HG03469 (cell line): Measurements from ENCODE around the gene TIAM2.
"Not testable (repeated sequence)": the region's sequence is repeated elsewhere in the genome, so short reads cannot be mapped to it uniquely, and the experiment has no call there.

Experiments used
- ATAC-seq: cut with Tn5 transposase; IDR thresholded peaks from one replicate; pipeline ENCODE4 v1.9.1; 2021; ENCODE audit warnings: mild to moderate bottlenecking, moderate library complexity, moderate number of reproducible peaks; ENCODE audit not compliant: unreplicated experiment

The TIAM2 gene

DNA sequence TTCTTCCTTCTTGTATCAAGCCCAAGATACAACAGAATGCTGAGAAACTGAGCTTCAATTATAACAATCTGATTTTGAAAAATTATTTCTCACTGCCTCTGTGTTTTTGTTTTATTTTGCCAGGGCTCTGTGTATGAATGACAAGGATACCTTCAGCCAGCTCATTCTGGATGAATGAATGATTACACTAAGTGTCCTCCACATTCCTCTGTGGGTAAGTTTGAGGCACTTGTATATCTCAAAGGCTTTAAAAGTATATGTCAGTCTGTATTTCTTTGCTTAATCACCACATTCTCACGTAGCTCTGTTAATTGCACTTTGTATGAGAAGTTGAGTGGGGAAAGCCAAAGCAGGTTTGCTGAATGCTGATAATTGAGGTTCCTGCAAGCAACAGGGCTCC, 95.1 kb downstream of the TIAM2 start:
- no peak for ATAC-seq

DNA sequence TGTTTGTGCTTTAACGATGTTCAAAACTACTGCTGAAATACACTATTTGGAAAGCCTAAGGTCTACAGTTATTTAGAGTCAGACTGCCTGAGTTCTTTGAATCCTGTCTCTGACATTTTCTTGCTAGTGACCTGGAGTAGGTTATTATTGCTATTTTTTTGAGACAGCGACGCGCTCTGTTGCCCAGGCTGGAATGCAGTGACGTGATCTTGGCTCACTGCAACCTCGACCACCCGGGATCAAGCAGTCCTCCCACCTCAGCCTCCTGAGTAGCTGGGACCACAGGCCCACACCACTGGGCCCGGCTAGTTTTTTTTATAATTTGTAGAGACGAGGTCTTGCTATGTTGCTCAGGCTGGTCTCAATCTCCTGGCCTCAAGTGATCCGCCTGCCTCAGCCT, 96.6 kb downstream of the TIAM2 start:
- ATAC-seq = no peak

DNA sequence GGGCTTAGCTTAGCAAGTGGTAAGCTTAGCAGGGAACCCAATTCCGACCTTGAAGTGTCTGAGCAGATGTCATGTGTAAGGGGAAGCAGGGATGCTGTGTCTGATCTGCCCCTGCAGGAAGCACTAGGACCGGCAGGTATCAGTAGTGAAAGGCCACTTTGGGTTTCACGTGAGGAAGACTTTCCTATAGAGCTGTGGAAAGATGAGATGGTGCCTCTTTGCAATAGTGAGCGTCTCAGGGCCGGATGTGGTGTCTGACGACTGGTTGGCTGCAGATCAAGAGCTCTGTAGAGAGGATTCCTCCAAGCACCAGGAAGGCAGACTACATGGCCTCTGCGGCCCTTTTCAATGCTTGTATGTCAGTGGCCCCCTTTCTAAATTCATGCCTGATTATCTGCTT, 98.3 kb downstream of the TIAM2 start:
- ATAC-seq = no peak

DNA sequence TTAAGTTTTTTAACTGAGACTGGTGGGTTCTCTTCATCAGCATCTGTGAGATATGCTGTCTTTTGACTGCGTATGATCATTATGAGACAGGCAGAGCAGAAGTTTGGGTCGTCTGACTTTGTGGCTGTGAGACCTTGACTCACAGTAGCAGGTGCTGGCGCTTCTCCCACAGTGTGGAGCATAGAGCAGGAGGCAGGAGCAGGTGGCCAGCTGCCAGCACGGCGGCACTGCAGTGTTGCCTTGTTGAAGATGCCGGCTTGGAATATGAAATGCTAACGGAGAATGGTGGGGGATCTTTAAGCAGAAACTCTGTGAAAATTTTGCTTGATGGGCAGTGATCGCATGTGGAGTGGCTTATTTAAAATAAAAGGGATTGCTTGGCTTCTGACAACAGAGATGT, 105.0 kb downstream of the TIAM2 start:
- no peak for ATAC-seq

DNA sequence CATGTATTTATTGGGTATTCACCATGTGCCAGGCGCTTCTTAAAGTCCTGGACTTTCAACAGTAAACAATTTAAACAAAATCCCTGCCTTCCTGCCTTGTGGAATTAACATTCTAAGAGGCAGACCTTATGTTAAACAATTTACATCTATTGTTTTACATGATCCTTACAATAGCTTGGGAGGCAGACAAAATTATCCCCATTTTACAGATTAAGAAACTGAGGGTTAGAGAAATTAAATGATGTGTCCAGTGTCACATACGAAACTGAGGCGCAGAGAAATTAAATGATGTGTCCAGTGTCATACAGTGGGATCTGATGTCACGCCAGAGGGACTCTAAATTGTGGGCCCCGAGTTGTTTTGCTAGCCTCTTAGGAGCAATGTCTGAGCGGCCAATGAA, 105.5 kb downstream of the TIAM2 start:
- no peak for ATAC-seq

DNA sequence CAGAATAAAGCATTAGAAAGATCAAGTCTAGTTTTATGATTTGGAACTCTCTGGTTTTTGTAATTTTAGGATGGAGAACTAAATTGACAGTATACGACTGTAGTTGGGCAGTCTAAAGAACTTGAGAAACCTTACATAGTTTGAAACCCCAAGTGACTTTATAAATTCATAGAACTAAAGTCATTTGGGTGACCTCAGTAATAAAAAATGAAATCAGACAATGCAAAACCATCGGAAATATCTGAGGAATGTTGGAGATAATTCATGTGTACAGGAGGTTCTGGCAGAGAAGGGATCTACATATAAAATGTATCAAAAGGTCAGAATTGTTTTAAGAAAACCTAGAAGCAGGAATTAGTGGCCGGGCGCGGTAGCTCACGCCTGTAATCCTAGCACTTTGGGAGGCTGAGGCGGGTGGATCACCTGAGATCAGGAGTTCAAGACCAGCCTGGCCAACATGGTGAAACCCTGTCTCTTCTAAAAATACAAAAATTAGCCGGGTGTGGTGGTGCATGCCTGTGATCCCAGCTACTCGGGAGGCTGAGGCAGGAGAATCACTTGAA, 108.0 kb downstream of the TIAM2 start:
- not testable (repeated sequence) for ATAC-seq

DNA sequence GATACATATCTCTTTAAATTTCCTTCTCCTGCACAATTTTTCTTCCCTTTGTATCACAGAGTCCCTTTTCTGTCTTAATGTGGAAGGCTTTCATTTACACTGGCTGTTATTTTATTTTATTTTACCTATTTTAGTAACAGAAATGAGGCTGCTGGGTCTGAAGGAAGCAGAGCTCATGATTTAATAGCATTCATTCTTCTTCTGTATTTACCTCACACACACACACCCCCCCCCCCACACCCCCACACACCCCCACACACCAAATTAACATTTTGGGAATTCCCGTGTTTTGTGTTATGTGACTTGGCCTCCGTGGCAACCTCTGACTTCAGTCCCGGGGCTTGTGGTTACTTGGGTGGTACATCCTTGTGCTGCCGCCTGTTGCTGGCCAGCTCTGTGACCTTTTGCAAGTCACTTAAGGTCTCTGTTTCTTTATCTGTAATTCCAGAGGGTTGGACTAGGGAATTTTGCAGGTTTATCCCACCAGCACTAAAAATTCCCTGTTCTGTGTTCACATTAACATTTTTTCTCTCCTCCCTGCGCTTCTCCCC, 108.8 kb downstream of the TIAM2 start:
- ATAC-seq = no peak

DNA sequence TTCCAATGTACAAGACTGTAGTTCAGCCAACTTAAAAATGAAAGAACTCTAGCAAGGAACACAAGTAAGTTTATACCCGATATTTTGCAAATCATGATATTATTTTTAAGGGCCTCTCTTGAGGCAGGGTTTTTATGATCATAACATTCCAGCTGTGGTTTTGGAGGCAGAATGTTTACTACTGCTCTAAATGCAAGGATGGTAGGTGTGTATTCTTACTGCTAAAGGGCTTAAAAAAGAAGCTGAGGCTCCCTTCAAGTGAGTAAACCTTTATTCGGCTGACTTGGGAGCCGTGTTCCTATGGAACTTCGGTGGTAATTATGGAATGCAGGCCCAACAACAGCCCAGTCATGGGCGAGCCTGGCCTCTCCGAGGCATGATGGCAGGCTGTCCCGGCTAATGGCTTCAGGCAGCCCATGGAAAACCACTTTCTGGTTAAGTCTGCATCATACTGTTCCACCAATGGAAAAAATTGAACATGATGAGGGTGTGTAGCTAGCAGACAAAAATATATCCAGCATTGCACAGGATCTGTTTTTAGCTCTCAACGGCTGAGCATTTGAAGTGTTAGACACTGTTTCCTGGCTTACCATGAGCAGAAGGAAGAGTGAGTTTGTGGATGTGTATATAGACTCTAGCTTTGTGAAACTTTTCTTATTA, 111.5 kb downstream of the TIAM2 start:
- no peak for ATAC-seq

DNA sequence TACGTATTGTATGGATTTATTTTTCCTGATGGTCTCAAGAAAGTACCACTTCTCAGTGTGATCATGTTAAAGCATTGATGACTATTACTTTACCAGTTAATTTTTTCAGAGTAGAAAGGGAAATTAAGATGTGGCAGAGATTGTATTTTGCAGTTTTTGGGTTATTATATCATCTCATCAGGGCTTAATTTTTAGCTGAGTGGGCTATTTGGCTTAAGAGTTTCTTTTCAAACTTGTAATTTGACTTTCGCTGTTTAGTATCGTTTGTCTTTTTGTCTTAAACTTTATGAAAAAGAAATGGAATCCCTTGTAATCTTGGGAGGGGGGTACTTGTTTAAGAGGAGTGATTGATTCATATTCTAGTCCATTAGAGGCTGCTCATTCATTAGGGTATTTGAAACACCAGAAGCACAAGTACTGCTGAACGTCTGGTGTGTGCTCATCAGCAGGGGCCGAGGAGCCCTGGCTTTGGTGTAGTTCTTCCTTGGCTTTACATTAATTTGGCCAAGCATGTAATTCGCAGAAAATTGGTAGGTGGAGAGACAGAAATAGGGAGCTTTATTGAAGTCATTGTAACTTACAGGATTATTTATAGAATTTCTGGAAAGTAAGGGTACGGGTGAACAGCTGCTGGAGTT, 112.4 kb downstream of the TIAM2 start:
- no peak for ATAC-seq

DNA sequence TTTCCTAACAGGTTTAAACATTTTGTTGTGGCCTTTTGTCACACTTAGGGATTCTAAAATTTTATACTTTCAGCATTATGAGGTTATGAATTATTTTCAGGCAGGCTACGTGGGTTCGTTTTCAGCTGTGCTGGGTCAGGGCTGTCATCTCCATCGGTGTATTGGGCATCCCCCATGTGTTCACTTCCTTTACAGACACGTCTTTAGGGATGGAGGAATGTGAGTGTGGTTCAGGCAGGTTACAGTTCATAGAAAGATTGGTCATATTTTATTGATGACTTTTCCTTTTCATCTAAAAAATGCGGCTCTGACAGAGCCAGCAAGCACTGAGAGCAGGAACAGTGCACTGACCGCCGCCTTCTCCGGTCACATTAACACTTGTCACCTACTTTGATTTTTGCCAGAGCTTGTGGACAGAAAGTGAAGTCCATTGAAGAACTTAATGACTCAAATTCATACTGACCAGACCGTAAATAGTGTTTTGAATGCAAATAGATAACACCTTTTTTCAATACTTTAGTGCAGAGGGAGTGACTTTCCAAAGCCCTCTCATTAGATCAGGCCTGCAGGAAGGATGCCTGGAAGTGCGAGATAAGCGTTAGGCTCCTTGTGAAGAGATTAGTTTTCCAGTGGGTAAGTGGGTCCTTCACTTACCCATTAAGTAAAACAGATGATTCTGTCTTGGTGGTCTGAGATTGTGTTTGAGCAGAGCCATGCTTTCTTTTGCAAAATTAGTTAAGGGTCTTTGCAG, 113.1 kb downstream of the TIAM2 start:
- no peak for ATAC-seq

DNA sequence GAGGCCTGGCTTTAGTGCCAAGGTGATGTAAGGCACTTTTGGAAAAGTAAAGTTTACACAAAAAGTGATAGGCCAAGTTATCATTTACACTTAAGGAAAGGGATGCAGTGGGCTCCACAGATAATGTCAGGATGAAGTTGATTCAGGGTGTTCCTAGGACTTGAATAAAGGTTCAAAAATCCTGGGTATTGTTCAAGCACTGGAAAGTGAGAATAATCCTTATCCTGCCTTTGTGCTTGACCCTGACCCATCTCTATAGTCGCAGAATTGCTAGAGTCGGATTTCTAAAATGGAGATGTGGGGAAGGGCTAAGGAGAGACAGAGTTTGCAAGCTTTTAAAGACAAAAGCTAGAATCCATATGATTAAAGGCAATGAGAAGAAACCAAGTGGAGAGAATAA, 115.6 kb downstream of the TIAM2 start:
- no peak for ATAC-seq

DNA sequence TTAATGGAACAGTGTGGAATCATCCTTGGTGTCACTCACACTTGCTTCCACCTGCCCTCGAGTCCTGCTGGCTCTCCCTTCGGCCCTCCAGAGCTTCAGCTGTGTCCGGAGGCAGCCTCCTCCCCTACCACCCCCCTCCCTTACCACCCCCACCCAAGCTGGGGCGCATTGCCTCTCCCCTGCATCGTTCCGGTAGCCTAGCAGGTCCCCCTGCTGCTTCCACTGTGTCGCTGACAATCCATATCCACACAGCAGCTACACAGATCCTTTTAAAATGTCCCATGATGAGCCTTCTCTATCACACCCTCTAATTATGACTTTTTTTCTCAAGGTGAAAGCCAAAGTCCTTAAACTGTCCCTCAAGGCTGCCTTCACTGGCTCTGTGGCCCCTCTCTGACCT, 117.6 kb downstream of the TIAM2 start:
- no peak for ATAC-seq

DNA sequence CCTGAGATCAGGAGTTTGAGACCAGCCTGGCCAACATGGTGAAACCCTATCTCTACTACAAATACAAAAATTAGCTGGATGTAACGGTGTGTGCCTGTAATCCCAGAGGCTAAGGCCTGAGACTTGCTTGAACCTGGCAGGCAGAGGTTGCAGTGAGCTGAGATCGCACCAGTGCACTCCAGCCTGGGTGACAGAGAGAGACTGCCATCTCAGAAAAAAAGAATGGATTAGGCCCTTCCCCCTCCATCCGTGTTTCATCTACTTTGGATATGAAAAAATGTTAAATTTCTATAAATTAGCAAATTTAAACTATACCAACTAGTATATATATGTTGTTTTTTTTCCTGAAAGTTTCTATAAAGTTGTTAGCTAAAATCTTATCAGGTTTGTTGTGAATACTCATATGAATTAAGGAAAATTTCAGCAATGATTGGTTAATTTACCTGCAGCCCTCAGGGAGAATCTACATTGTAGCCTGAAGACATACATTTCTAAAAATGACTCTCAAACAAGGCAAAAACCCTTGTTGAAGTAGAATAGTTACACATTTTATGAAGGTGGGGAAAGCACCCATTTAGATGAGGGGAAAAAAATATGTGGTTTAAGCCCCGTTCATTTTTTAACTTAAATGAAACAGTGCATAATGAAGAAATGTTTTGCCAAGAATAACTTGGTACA, 120.9 kb downstream of the TIAM2 start:
- ATAC-seq = no peak

DNA sequence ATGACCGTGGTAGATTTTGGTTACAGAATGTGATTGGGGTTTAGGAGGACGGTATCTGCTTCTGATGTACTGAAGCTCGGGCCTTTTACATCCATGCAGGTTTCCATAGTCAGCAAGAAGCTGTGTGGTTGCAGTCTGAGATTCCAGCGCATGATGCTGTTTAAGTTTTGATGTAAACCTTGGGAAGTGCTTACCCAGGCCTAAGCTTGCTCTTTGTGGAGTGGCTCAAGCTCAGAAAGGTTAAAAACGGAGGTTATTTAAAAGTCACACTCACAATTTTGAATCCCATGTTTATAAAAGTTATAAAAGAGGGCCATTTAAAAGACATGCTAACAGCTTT, 121.4 kb downstream of the TIAM2 start:
- ATAC-seq = no peak

DNA sequence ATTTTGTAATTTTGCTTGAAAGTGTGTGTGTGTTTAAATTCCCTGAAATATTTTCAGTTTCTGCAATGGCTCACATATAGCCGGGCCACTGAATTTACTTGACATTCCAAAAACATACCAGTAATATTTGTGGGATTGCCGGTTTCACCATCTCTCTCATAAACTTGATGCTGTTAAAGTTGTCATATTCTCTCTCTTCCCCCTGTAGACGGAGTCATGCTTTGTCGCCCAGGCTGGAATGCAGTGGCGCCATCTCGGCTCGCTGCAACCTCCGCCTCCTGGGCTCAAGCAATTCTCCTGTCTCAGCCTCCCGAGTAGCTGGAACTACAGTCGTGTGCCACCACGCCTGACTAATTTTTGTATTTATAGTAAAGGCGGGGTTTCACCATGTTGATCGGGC, 122.1 kb downstream of the TIAM2 start:
- ATAC-seq = no peak

DNA sequence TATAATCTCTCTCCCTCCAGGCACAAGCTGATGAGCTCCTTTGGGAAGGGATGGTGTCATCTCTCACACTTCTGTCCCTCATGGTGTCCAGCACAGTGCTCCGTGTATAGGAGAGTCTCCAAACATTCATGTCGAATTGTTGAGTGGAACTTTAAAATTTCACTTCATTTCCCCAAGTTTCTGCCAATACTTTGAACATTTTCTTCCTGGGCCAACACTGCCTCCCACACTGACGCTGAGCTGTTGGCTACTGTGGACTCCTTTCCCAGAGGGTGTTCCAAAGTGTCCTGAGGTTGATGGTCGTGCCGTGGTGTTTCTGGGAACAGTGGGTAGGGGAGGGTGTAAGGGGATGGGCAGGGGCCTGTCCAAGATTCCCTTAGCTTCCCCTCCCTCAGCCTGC, 122.7 kb downstream of the TIAM2 start:
- no peak for ATAC-seq

DNA sequence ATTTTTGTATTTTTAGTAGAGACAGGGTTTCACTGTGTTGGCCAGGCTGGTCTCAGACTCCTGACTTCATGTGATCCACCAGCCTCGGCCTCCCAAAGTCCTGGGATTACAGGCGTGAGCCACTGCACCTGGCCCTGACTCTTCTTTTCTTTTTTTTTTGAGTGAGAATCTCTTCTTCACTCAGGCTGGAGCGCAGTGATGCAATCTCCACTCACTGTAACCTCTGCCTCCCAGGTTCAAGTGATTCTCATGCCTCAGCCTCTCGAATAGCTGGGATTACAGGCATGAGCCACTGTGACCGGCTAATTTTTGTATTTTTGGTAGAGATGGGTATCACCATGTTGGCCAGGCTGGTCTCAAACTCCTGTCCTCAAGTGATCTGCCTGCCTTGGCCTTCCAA, 124.1 kb downstream of the TIAM2 start:
- ATAC-seq = not testable (repeated sequence)

DNA sequence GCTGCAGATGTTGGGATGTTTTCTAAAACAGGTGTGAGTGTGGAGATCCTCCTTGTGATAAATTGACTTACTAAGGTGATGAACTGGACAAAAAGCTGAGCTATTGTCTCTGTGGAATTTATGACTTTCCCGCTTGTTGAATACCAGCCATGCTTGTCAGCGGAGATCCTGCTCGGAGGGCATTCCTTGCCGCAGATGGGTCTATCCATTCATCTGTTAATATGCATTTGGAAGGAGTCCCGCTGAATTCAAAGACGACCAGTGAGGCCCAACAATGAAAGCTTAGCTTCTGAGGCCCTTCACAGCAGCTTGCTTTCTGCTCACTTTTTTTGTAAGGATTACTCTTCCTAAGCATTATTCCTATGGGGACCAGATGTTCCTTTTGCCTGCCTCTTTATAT, 124.9 kb downstream of the TIAM2 start:
- ATAC-seq = no peak

DNA sequence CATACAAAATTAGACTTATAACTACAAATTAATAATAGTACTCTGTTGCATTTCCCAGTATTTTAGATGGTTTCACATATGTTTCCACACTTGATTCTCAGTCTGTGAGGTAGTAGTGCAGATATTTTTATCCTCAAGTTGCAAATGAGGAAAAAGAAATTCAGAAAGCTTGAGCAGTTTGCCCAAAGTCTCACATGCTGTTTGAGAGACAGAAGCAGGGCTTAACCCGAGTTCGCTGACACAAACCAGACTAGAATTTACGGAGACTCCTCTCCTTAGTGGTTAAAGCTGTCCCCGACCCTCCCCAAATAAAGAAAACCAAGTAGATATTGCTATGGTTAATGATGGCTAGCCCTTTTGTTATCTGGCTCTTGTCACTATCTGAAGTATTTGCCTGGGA, 126.2 kb downstream of the TIAM2 start:
- ATAC-seq = no peak

DNA sequence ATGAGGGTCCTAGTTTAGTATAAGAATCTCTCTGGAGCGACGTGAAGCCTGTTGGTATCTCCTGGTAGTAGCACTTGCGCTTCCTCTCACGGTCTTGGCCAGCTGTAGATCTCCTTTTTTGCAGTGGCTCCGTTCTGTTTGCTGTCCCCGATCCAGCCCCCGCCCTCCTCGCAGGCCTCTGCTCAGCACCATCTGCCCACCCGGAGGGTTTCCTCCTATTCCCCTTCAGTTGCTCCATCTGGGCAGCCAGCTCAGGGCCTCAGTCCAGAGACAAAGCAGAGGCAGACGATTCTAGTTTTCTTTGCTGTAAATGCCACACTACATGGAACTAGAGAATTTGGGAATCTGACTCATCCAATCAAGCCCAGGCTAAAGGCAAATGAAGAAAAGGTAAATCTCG, 126.6 kb downstream of the TIAM2 start:
- no peak for ATAC-seq
